DOHH2 (cell line): ENCODE data around the gene TCERG1L.

Source experiments
- EZH2phosphoT487 ChIP-seq: fragments of 200-600 bp; sonication (generic); IDR thresholded peaks from 2 replicates; pipeline ENCODE4 v1.6.1; 2017; ENCODE audit warnings: borderline replicate concordance, mild to moderate bottlenecking, antibody characterized with exemption, low read length, moderate library complexity, mixed read lengths
- TF ChIP-seq, protein P1 (sequence below): fragments of 200-600 bp; sonication (generic); IDR thresholded peaks from one replicate; pipeline ENCODE4 v1.5.1; 2014; ENCODE audit warnings: antibody characterized with exemption, mild to moderate bottlenecking, low read depth, low read length; ENCODE audit not compliant: poor library complexity, severe bottlenecking

DNA sequence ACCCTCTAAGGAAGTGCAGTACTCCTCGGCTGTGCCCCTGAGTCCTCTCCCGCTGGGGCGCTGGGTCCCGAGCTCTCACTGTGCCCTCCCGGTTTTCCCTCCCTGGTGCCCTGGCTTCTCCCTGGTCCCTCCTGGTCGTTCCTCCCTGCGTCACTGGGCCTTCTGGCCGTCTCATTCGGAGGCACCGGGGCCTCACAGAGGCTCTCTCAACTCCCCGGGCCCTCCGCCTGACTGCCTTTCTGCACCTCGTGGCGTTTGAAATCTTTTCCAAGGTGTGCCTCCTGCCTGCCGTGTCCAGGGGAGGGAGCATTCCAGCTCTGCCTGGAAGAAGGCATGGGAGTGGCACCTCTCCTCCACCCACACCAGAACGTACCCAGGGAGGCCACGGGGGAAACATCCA is 174.3 kb downstream of the TCERG1L start:
- TF ChIP-seq, protein P1, sequence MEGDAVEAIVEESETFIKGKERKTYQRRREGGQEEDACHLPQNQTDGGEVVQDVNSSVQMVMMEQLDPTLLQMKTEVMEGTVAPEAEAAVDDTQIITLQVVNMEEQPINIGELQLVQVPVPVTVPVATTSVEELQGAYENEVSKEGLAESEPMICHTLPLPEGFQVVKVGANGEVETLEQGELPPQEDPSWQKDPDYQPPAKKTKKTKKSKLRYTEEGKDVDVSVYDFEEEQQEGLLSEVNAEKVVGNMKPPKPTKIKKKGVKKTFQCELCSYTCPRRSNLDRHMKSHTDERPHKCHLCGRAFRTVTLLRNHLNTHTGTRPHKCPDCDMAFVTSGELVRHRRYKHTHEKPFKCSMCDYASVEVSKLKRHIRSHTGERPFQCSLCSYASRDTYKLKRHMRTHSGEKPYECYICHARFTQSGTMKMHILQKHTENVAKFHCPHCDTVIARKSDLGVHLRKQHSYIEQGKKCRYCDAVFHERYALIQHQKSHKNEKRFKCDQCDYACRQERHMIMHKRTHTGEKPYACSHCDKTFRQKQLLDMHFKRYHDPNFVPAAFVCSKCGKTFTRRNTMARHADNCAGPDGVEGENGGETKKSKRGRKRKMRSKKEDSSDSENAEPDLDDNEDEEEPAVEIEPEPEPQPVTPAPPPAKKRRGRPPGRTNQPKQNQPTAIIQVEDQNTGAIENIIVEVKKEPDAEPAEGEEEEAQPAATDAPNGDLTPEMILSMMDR, result no peak
- TF ChIP-seq EZH2phosphoT487, result no peak
